Middle frontal gyrus (tissue), 1 donor: ENCODE measurements around the gene PDE4D.

Source experiments
- DNase-seq: peaks from one replicate; pipeline ENCODE4 v3.0.0-alpha.2; 2015; ENCODE audit warnings: low spot score; ENCODE audit errors: extremely low spot score

PDE4D gene

GRCh38 chr5:59095480-59095879 is 798.0 kb downstream of the PDE4D start:
- DNase-seq = no peak

- no peak for DNase-seq
Observed at GRCh38 chr5:59094864-59095263, 798.7 kb downstream of the PDE4D start.

- DNase-seq = no peak
Observed at GRCh38 chr5:59093329-59093728, 800.2 kb downstream of the PDE4D start.

- DNase-seq = no peak
Observed at GRCh38 chr5:59092758-59093157, 800.8 kb downstream of the PDE4D start.

- no peak for DNase-seq
Observed at GRCh38 chr5:59091965-59092364, 801.6 kb downstream of the PDE4D start.

GRCh38 chr5:59090323-59090722 is 803.2 kb downstream of the PDE4D start:
- DNase-seq = no peak

GRCh38 chr5:59089767-59090166 is 803.8 kb downstream of the PDE4D start:
- no peak for DNase-seq

- no peak for DNase-seq
Observed at GRCh38 chr5:59088546-59088945, 805.0 kb downstream of the PDE4D start.

- no peak for DNase-seq
Observed at GRCh38 chr5:59086024-59086423, 807.5 kb downstream of the PDE4D start.

GRCh38 chr5:59081693-59082092 is 811.8 kb downstream of the PDE4D start:
- no peak for DNase-seq

- no peak for DNase-seq
Observed at GRCh38 chr5:59079622-59080620, 813.6 kb downstream of the PDE4D start.

- DNase-seq = no peak
Observed at GRCh38 chr5:59071755-59072549, 821.6 kb downstream of the PDE4D start.

- DNase-seq = peak; percentile 27
Observed at GRCh38 chr5:59069438-59070079, 824.0 kb downstream of the PDE4D start.

GRCh38 chr5:59067956-59068656 is 825.4 kb downstream of the PDE4D start:
- no peak for DNase-seq

GRCh38 chr5:59066367-59067163 is 827.0 kb downstream of the PDE4D start:
- DNase-seq = no peak

- DNase-seq = no peak
Observed at GRCh38 chr5:59065554-59065953, 828.0 kb downstream of the PDE4D start.

GRCh38 chr5:59064293-59064692 is 829.2 kb downstream of the PDE4D start:
- DNase-seq = no peak

- no peak for DNase-seq
Observed at GRCh38 chr5:59062986-59063683, 830.4 kb downstream of the PDE4D start.

GRCh38 chr5:59061377-59061776 is 832.1 kb downstream of the PDE4D start:
- no peak for DNase-seq
